Measurements from ENCODE around the gene SYNE3.

GRCh38 chr14:95544588-95544987 is 28.1 kb upstream of the SYNE3 start:
- TF ChIP-seq CTCF (IDR thresholded peaks at IDR 0.05) (no peak), POLR2A (IDR thresholded peaks at IDR 0.05) (no peak)
